GM23338 (cell line): ENCODE measurements around the gene ADAMTSL2. TPM values are rescaled to one million over a fixed set of nuclear protein-coding genes. Genes with fewer than 3 reads are reported as not detected.

Experiments
- ATAC-seq: fragments of 200-7000 bp; cut with Tn5 transposase; 3 replicates; pipeline ENCODE4 v1.9.1; 2020
- DNase-seq: peaks from one replicate; pipeline ENCODE4 v3.0.0-alpha.2; 2015; ENCODE audit warnings: low spot score
- H2AFZ ChIP-seq: fragments of 200-600 bp; sonication (generic); 2 replicates; pipeline ENCODE4 v1.8.0; 2016; ENCODE audit warnings: antibody characterized with exemption, mild to moderate bottlenecking, moderate library complexity
- H3F3A ChIP-seq: fragments of 200-600 bp; sonication (generic); replicated peaks from 2 replicates; pipeline ENCODE4 v1.8.0; 2017; ENCODE audit warnings: antibody characterized with exemption, mixed run types, low read depth
- H3K27ac ChIP-seq: fragments of 200-600 bp; sonication (generic); 2 replicates; pipeline ENCODE4 v1.6.1; 2016; ENCODE audit warnings: low read depth
- H3K27me3 ChIP-seq: fragments of 200-600 bp; sonication (generic); 2 replicates; pipeline ENCODE4 v1.8.0; 2016; ENCODE audit warnings: mild to moderate bottlenecking, mixed run types, moderate library complexity; ENCODE audit not compliant: insufficient read depth
- H3K36me3 ChIP-seq: fragments of 200-600 bp; sonication (generic); 2 replicates; pipeline ENCODE4 v1.8.0; 2016; ENCODE audit warnings: mild to moderate bottlenecking; ENCODE audit not compliant: insufficient read depth
- H3K4me1 ChIP-seq: fragments of 200-600 bp; sonication (generic); 2 replicates; pipeline ENCODE4 v1.8.0; 2016; ENCODE audit warnings: mild to moderate bottlenecking, moderate library complexity; ENCODE audit not compliant: insufficient read depth
- H3K4me2 ChIP-seq: fragments of 200-600 bp; sonication (generic); 2 replicates; pipeline ENCODE4 v1.7.1; 2017; ENCODE audit warnings: mixed run types
- H3K4me3 ChIP-seq: fragments of 200-600 bp; sonication (generic); 2 replicates; pipeline ENCODE4 v1.6.1; 2016; ENCODE audit warnings: mixed run types
- H3K79me2 ChIP-seq: fragments of 200-600 bp; sonication (generic); replicated peaks from 2 replicates; pipeline ENCODE4 v1.8.0; 2017; ENCODE audit warnings: mild to moderate bottlenecking; ENCODE audit not compliant: insufficient read depth
- H3K9me2 ChIP-seq: fragments of 200-600 bp; sonication (generic); 2 replicates; pipeline ENCODE4 v1.8.0; 2017; ENCODE audit not compliant: insufficient read depth
- H4K20me1 ChIP-seq: fragments of 200-600 bp; sonication (generic); replicated peaks from 2 replicates; pipeline ENCODE4 v1.8.0; 2017; ENCODE audit warnings: mild to moderate bottlenecking; ENCODE audit not compliant: insufficient read depth
- H3K27ac Mint-ChIP-seq: 2 replicates; pipeline ENCODE4 v1.8.0; 2020; ENCODE audit warnings: inconsistent platforms, mild to moderate bottlenecking, moderate library complexity, mixed read lengths
- H3K27me3 Mint-ChIP-seq: 3 replicates; pipeline ENCODE4 v1.8.0; 2022; ENCODE audit warnings: low read depth, mild to moderate bottlenecking, moderate library complexity, mixed read lengths, inconsistent platforms; ENCODE audit not compliant: insufficient read depth, poor library complexity
- H3K36me3 Mint-ChIP-seq: 3 replicates; pipeline ENCODE4 v1.8.0; 2021; ENCODE audit warnings: low read depth, mild to moderate bottlenecking, inconsistent platforms, moderate library complexity, mixed read lengths
- H3K4me1 Mint-ChIP-seq: 3 replicates; pipeline ENCODE4 v1.8.0; 2020; ENCODE audit warnings: mild to moderate bottlenecking, inconsistent platforms, mixed read lengths
- H3K4me3 Mint-ChIP-seq: 3 replicates; pipeline ENCODE4 v1.8.0; 2021; ENCODE audit warnings: moderate library complexity, mild to moderate bottlenecking, inconsistent platforms, mixed read lengths
- H3K9me3 Mint-ChIP-seq: 3 replicates; pipeline ENCODE4 v1.8.0; 2020; ENCODE audit warnings: moderate library complexity, mild to moderate bottlenecking, inconsistent platforms, mixed read lengths
- CREB1 ChIP-seq: fragments of 250-450 bp; sonication (Bioruptor Pico); IDR thresholded peaks from 2 replicates; pipeline ENCODE4 v1.5.0; 2020; ENCODE audit warnings: low read depth, mild to moderate bottlenecking, moderate library complexity
- CTCF ChIP-seq, 2 experiments: fragments of 200-600 bp in 1 of 2; sonication (generic) in 1 of 2; conservative IDR thresholded peaks; 2 replicates each; pipeline versions ENCODE4 v1.5.1 to v1.6.1; 2016 to 2017; ENCODE audit warnings: antibody characterized with exemption in 2 of 2, low read depth in 2 of 2, mild to moderate bottlenecking in 2 of 2, moderate library complexity in 1 of 2
- ETS1 ChIP-seq: IDR thresholded peaks from 2 replicates; pipeline ENCODE4 v1.6.1; 2016; ENCODE audit warnings: antibody characterized with exemption
- EZH2 ChIP-seq: fragments of 200-600 bp; sonication (generic); IDR thresholded peaks from one replicate; pipeline ENCODE4 v1.8.0; 2017; ENCODE audit warnings: antibody characterized with exemption, mild to moderate bottlenecking, low read depth; ENCODE audit not compliant: unreplicated experiment
- EZH2phosphoT487 ChIP-seq: fragments of 200-600 bp; sonication (generic); IDR thresholded peaks from one replicate; pipeline ENCODE4 v1.8.1; 2018; ENCODE audit warnings: antibody characterized with exemption; ENCODE audit not compliant: unreplicated experiment
- JUNB ChIP-seq: IDR thresholded peaks from one replicate; pipeline ENCODE4 v1.6.1; 2016; ENCODE audit warnings: antibody characterized with exemption; ENCODE audit not compliant: unreplicated experiment
- NANOG ChIP-seq: IDR thresholded peaks from 2 replicates; pipeline ENCODE4 v1.6.1; 2016; ENCODE audit warnings: antibody characterized with exemption, borderline replicate concordance
- POLR2AphosphoS5 ChIP-seq: IDR thresholded peaks from 2 replicates; pipeline ENCODE4 v1.6.1; 2016; ENCODE audit warnings: antibody characterized with exemption, low read depth
- REST ChIP-seq: IDR thresholded peaks from one replicate; pipeline ENCODE4 v1.6.1; 2018; ENCODE audit warnings: antibody characterized with exemption; ENCODE audit not compliant: unreplicated experiment
- STAT1 ChIP-seq: IDR thresholded peaks from one replicate; pipeline ENCODE4 v1.6.1; 2016; ENCODE audit warnings: antibody characterized with exemption; ENCODE audit not compliant: unreplicated experiment
- ZNF114 ChIP-seq: fragments of 250-450 bp; sonication (Bioruptor Pico); IDR thresholded peaks from 2 replicates; pipeline ENCODE4 v1.5.0; 2020; ENCODE audit warnings: mild to moderate bottlenecking, moderate library complexity
- ZNF331 ChIP-seq: fragments of 250-450 bp; sonication (Bioruptor Pico); IDR thresholded peaks from 2 replicates; pipeline ENCODE4 v1.5.0; 2020; ENCODE audit warnings: low read depth, mild to moderate bottlenecking, moderate library complexity
- ZNF462 ChIP-seq: fragments of 250-450 bp; sonication (Bioruptor Pico); IDR thresholded peaks from 2 replicates; pipeline ENCODE4 v1.5.0; 2020; ENCODE audit warnings: mild to moderate bottlenecking, moderate library complexity
- polyA plus RNA-seq: library from polyadenylated mRNA; unstranded; fragments of >200 nt; fragmentation: Nextera tagmentation; extraction: Ambion mirVana; gene quantifications from 2 replicates; pipeline ENCODE4 v1.2.1, GENCODE V29; 2016
- total RNA-seq: library from RNA; depleted of rRNA; stranded (reverse); fragments of >200 nt; shearing (Covaris generic); gene quantifications from 2 replicates; pipeline ENCODE4 v1.2.3, GENCODE V29; 2014

The ADAMTSL2 gene
- total and polyA plus RNA-seq, 2 experiments from 2014 or later = 0.15 to 0.66 TPM

GRCh38 chr9:133535306-133535877 lies 888 bp downstream of the ADAMTSL2 start:
- 0 out of 2 replicates have a peak, but pooled peaks cover 4% of the 10 kb centered on the region for H3F3A ChIP-seq
- H3K9me2 ChIP-seq = no peaks in the 10 kb centered on the region
- H3K36me3 ChIP-seq = no peaks in the 10 kb centered on the region
- H2AFZ ChIP-seq = peak overlapping the region; percentile 96
- no peak for ATAC-seq
- Mint-ChIP-seq H3K9me3 (no peaks in the 10 kb centered on the region), H3K27ac (no peak overlapping the region), H3K4me1 (peaks cover 27% of the 10 kb centered on the region), H3K4me3 (peak overlapping the region; percentile 46), H3K36me3 (no peaks in the 10 kb centered on the region), H3K27me3 (peaks cover 22% of the 10 kb centered on the region)
- peak overlapping the region; percentile 56; the same call in 1 of the 2 replicates for H3K4me3 ChIP-seq
- peak overlapping the region; percentile 80 for H3K4me2 ChIP-seq
- peaks cover 10% of the 10 kb centered on the region; the same call in 1 of the 2 replicates for H3K4me1 ChIP-seq
- no peaks in the 10 kb centered on the region for H3K79me2 ChIP-seq
- DNase-seq = no peak
- peaks cover 9% of the 10 kb centered on the region; the same call in 1 of the 2 replicates for H3K27me3 ChIP-seq
- H3K27ac ChIP-seq = no peak overlapping the region
- no peaks in the 10 kb centered on the region for H4K20me1 ChIP-seq
- no peak for TF ChIP-seq STAT1
- no peak for TF ChIP-seq ETS1
- TF ChIP-seq CREB1 (CRISPR knock-in tag) = no peak
- no peak for TF ChIP-seq JUNB
- no peak for TF ChIP-seq ZNF462
- TF ChIP-seq CTCF (conservative IDR thresholded peaks at IDR 0.05; ENCODE audit: low read depth in 2 of 2) = no peak
- no peak for TF ChIP-seq EZH2
- TF ChIP-seq EZH2phosphoT487 = no peak
- no peak for TF ChIP-seq REST
- TF ChIP-seq ZNF331 (CRISPR knock-in tag) = no peak
- no peak for TF ChIP-seq ZNF114 (CRISPR knock-in tag)
- TF ChIP-seq POLR2AphosphoS5 = no peak
- TF ChIP-seq NANOG = no peak
